Femur (tissue), 1 donor: ENCODE data around the gene ITPR1.

ENCODE experiments used
- DNase-seq: peaks from one replicate; pipeline ENCODE4 v3.0.0-alpha.2; 2017

ITPR1 gene

DNA sequence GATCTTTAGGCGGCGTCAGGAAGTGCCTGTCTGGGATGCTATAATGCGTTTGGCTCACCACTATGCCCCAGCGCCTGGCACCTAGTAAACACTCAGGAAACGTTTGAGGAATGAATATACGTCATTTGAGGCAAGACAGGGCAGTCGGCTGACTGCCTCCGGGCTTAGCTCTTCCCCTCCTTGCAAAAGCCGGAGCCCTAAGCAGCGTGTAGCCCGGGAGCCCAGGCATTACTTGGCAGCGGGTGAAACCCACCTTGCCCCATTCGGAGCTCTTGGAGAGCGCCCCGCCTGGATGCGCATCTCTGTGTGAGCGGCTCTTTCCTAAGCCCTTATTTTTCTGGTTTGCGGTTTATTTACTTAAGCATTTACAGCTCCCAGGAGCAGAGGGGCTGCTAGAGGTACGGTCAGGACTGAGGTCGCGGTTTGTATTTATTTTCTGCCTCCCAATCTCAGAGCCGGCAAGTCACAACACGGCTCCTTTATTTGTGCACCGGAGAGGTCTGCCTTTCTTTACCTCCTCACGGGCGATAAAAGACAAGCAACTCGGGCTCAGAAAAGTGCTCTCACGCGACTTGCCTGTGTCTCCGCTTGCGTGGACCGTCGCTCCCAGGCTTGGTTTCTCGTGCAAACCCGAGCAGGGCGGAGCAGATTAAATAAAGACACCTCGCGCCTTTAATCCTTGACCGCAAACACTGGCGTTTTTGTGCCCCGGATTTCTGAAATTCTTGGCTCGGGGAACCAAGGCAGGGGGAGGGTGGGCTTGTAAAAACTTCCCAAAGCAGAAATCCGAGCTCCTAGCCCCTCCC, 737 bp upstream of the ITPR1 start:
- DNase-seq = peak; percentile 72

- DNase-seq = peak; percentile 54
These were observed 1.1 kb downstream of the ITPR1 start for GRCh38 chr3:4493941-4494894.

GRCh38 chr3:4494895-4495264, 1.7 kb downstream of the ITPR1 start:
- DNase-seq = no peak

DNA sequence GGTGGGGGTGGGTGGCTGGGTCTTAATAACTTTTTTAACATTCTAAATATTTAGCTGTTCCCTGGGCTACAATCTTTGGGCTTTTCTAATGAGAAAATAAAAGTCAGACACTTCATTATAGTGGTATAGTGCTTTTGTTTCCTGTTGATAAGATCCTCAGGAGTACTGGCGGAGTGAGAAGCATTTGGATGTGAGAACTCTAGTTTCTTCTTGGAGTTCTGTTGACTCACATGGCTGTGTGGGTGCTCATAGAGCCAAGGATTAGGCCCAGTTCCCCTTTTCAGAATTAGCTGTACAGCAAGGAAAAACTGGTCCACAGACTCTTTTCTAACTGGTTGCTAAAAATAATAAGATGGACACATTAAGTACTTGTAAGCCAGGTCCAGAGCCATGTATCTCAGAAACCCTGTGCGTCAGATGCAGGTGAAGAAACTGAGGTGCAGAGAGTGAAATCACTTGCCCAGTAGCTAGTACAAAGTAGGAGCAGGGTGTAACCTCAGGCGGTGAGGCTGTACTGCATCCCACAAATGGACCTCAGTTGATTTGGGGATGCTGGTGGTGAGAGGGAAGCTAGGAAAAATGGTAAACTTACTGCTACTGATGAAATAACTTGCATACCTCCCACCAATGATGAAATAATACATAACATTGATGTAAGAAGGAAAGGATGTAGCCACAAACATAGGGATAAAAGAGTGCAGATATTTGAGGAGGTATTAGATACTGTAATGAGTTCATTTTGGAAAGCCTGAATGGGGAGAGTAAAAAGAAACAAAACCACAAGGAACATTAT, 2.3 kb downstream of the ITPR1 start:
- DNase-seq = no peak

GRCh38 chr3:4496087-4496452, 2.9 kb downstream of the ITPR1 start:
- DNase-seq = no peak

DNA sequence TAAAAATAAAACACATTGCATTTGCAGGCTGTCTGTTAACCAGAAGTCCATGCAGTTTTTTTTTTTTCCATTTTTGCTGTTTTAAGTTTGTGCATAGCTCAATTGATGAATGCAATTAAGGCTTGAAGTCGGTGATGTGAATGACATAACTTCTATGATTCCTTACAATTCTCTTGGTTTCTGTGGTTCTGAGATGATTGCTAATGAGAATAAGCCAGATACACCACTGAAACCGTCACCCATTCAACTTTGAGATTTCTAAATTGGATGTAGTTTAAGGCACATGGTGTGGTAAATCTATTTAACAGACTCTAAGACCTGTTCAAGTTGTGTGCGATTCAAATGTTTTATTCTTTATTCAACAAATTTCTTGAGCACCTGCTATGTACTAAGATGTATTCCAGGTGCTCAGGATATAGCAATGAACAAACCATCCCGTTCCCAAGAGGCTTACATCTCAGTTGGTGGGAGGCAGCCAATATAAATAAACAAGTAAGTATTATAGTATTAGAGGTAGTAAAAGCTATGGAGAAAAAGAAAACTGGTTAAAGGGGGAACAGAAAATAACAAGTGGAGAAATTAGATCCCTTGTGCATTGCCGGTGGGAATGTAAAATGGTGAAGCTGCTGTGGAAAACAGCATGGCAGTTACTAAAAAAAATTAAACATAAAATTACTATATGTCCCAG, 4.0 kb downstream of the ITPR1 start:
- DNase-seq = no peak

- DNase-seq = no peak
These were observed 4.7 kb downstream of the ITPR1 start for GRCh38 chr3:4497843-4498324.

DNA sequence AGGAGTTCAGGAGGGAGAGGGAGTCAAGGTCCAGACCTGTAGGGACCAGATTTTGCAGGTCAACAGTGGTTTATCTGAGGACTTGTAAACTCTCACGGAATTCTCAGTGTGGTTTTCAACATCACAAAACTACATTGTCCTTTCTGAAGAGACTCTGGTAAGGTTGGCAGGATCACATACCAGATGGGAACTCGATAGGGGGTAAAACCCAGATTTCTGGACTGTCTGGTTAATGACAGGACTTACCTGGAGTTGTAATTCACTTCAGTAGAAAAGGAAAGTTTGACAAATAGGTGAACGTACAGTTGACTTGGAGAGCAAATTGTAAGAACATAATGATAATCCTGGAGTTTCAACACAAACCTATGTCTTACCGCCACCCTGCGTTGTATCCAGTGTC, 5.3 kb downstream of the ITPR1 start:
- DNase-seq = no peak

DNA sequence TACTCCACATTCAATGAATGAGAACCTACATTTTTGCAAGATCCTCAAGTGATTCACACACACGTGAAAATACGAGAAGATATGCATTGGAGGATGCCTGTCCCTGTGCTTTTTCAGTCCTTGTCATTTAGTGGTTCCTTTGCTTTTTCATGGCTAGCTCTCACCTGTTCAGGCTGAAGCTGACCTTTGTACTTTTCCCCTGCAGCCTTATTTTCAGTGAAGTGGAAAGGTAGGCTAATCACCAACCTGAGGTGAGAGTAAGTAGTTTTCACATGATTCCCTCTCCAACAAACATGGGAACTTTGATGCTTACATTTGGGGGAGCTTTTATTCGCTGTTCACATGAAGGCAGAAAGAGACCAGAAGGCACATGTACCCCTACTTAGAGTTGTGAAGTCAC, 8.3 kb downstream of the ITPR1 start:
- DNase-seq = no peak

DNA sequence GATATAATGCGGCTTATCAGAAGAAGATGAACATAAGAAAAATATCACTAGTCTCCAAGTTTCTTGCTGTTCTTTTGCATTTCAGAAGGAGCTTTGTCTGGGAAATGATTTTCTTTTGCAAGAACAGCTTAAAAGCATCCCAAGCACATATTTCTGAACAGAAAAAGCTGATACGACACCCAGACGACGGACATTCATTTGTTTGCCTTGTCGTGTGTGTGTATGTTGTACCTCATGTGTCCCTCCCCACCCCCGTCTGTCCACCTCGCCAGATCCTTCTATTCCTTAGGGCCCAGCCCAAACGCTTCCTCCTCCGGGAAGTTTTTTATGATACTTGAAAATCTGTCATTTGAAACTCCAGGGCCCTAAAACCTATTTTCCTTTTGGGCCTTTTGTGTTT, 8.8 kb downstream of the ITPR1 start:
- DNase-seq = no peak

DNA sequence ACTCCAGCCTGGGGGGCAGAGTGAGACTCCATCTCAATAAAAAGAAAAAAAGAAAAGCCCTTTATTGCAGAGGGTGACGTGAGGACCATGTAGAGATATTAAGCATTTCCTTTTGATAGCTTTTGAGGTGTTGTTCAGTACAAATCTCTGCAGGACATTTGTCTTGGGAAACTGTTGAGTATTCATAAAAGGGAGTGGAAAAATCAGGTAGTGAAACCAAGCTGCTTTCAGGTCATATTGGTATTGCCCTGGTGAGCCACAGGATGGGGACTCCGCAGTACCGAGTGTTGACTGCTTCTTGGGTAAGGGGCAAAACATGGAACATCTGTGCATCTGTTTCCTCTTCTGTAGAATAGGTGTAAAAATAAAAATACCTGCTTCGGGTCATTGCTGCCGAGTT, 9.9 kb downstream of the ITPR1 start:
- no peak for DNase-seq

- no peak for DNase-seq
These were observed 11.5 kb downstream of the ITPR1 start for GRCh38 chr3:4504340-4505261.

GRCh38 chr3:4505688-4506558, 12.8 kb downstream of the ITPR1 start:
- no peak for DNase-seq

DNA sequence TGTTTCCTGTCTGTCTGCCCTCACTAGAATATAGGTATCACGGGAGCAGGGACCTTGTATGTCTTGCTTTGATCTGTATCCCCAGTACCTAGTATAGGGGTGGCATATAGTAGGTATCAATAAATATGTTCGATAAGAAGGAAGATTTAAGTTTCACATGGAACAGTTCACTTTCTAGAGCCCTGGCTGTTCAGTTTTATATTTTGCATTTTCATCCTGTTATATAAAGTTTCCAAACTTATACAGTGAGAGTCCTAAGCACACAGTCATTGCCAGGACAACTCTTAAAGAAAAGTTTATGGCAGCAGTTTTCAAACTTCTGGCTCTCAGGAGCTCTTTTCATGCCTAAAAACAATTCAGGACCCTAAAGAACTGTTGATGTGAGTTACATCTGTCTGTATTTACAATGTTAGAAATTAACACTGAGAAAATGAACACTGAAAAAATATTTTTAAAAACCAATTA, 13.4 kb downstream of the ITPR1 start:
- DNase-seq = no peak

DNA sequence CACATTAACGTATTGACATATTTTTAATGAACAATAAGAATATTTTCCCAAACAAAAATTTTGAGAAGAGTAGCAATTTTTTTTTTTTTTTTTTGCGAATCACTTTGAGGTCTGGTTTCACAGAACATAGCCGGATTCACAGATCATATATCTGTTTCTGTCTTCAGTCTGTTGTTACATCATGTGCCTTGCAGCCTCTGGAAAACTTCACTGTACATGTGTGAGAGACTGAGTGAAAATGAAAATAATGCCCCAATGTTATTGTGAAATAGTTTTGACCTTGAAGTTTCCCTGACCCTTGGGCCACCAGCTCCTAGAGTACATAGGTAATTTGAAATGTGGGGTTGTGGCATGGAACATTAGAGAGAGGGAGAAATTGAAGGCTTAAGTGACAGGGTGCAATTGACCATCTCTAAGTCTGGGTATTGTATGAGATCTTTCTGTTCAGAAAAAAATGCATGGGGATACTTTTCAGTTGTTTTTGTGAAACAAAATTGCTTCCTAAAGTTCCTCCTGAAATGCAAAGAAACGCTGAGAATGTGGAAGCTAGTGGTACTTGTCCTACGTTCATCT, 14.0 kb downstream of the ITPR1 start:
- DNase-seq = no peak

DNA sequence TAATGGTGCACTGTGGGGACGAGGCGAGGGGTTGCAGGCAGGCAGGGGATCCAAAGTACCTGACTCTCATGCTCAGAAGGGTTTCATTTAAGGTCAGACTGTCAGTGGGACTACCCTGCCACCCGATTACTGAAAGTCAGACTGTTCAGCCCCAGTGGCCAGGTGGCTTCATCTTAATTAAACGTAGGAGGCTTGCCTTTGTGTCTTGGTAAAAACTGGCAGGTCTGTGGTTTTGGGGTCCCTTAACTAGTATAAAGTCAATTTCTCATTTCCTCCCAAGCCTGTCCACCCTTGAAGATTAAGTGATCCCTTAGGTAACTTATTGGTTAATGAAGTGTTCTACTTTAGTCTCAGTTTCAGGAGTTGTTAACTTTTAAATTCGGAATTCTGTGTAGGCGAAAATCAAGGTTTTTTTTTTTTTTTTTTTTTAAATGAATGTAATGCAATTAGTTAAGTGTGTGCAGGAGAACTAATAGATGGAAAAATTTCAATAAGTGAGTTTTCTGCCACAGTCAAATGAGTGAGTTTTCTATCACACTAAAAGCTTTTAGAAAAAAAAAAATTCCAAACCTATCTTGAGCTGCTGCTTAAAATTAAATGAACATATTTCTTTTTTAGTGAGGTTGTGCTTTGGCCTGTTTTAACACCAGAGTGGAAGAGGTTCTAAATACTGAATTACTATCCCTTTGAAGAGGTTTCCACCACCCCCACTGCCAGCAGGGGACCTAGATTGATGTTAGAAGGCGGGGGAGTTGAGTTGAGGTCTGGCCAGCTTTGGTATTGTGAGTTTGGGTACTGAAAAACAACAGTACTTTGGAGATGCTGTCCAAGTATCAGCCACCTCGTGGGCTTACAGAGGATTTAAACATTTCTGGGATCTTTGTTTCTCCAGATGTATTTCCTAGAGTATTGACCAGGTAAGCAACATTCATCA, 15.2 kb downstream of the ITPR1 start:
- no peak for DNase-seq

DNA sequence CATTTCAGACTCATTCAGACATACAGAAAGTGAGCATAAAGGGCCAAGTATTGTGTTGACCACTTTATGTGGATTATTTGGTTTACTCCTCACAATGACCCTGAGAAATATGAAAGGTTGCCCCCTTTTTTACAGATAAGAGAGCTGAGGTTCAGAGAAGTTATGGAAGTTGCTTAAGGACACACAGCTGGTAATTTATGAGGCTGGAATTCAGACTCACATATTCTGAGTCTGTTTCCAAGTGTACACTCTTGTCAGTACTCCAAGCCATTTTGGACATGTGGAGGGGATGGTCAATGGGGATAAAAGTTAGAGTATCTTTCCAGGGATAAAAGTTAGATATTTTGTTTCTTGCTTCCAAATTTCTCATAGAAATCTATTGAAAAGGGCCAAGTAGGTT, 15.9 kb downstream of the ITPR1 start:
- no peak for DNase-seq

- DNase-seq = no peak
These were observed 17.0 kb downstream of the ITPR1 start for GRCh38 chr3:4509983-4510755.
